Brain microvascular endothelial cell (primary cell): ENCODE measurements around the gene ZNF408.

Experiments used
- DNase-seq: peaks from one replicate; pipeline ENCODE4 v3.0.0-alpha.2; 2020
- H3K27ac ChIP-seq: fragments of 250-450 bp; sonication (Bioruptor Pico); 2 replicates; pipeline ENCODE4 v1.5.1; 2020; ENCODE audit warnings: mild to moderate bottlenecking, moderate library complexity
- H3K27me3 ChIP-seq: fragments of 250-450 bp; sonication (Bioruptor Pico); replicated peaks from 2 replicates; pipeline ENCODE4 v1.5.1; 2020; ENCODE audit warnings: mild to moderate bottlenecking
- H3K36me3 ChIP-seq: fragments of 250-450 bp; sonication (Bioruptor Pico); replicated peaks from 2 replicates; pipeline ENCODE4 v1.5.1; 2020; ENCODE audit warnings: mild to moderate bottlenecking
- H3K4me3 ChIP-seq: 2 replicates; pipeline ENCODE4 v1.5.1; 2011; ENCODE audit warnings: low read depth, mild to moderate bottlenecking, control low read depth, low read length, moderate library complexity
- in situ Hi-C: cut with HindIII; loops from 2 replicates; pipeline ENCODE4 v1.10.0; 2017; ENCODE audit warnings: low sequenced_read_pairs, low pct_ligation_motif_present
- TF ChIP-seq, protein P1 (sequence below): IDR thresholded peaks from 2 replicates; pipeline ENCODE4 v1.5.1; 2011; ENCODE audit warnings: low read depth, mild to moderate bottlenecking, moderate library complexity, low read length, control low read depth, inconsistent platforms; ENCODE audit errors: missing control alignments

ZNF408 gene

GRCh38 chr11:46680815-46681214 is 20.0 kb upstream of the ZNF408 start:
- DNase-seq = no peak
- in situ Hi-C loops = no loop called here
- no peak overlapping the region for H3K27ac ChIP-seq
- TF ChIP-seq, protein P1, sequence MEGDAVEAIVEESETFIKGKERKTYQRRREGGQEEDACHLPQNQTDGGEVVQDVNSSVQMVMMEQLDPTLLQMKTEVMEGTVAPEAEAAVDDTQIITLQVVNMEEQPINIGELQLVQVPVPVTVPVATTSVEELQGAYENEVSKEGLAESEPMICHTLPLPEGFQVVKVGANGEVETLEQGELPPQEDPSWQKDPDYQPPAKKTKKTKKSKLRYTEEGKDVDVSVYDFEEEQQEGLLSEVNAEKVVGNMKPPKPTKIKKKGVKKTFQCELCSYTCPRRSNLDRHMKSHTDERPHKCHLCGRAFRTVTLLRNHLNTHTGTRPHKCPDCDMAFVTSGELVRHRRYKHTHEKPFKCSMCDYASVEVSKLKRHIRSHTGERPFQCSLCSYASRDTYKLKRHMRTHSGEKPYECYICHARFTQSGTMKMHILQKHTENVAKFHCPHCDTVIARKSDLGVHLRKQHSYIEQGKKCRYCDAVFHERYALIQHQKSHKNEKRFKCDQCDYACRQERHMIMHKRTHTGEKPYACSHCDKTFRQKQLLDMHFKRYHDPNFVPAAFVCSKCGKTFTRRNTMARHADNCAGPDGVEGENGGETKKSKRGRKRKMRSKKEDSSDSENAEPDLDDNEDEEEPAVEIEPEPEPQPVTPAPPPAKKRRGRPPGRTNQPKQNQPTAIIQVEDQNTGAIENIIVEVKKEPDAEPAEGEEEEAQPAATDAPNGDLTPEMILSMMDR = no peak
- peaks cover 52% of the 10 kb centered on the region for H3K36me3 ChIP-seq
- H3K27me3 ChIP-seq = no peaks in the 10 kb centered on the region
- no peak overlapping the region for H3K4me3 ChIP-seq

GRCh38 chr11:46681814-46682213 is 19.0 kb upstream of the ZNF408 start:
- H3K27ac ChIP-seq = no peak overlapping the region
- peaks cover 55% of the 10 kb centered on the region for H3K36me3 ChIP-seq
- no peak for DNase-seq
- in situ Hi-C loops = no loop called here
- TF ChIP-seq, protein P1 = no peak
- no peaks in the 10 kb centered on the region for H3K27me3 ChIP-seq
- H3K4me3 ChIP-seq = no peak overlapping the region

GRCh38 chr11:46682773-46683752 is 17.8 kb upstream of the ZNF408 start:
- no peaks in the 10 kb centered on the region for H3K27me3 ChIP-seq
- no peak for DNase-seq
- in situ Hi-C loops = no loop called here
- TF ChIP-seq, protein P1 = no peak
- H3K36me3 ChIP-seq = peaks cover 58% of the 10 kb centered on the region
- no peak overlapping the region for H3K4me3 ChIP-seq
- no peak overlapping the region for H3K27ac ChIP-seq

GRCh38 chr11:46684367-46684766 is 16.5 kb upstream of the ZNF408 start:
- Histone ChIP-seq H3K36me3 (peaks cover 51% of the 10 kb centered on the region), H3K27ac (no peak overlapping the region), H3K4me3 (no peak overlapping the region), H3K27me3 (no peaks in the 10 kb centered on the region)
- TF ChIP-seq, protein P1 = no peak
- in situ Hi-C loops = no loop called here
- DNase-seq = no peak

DNA sequence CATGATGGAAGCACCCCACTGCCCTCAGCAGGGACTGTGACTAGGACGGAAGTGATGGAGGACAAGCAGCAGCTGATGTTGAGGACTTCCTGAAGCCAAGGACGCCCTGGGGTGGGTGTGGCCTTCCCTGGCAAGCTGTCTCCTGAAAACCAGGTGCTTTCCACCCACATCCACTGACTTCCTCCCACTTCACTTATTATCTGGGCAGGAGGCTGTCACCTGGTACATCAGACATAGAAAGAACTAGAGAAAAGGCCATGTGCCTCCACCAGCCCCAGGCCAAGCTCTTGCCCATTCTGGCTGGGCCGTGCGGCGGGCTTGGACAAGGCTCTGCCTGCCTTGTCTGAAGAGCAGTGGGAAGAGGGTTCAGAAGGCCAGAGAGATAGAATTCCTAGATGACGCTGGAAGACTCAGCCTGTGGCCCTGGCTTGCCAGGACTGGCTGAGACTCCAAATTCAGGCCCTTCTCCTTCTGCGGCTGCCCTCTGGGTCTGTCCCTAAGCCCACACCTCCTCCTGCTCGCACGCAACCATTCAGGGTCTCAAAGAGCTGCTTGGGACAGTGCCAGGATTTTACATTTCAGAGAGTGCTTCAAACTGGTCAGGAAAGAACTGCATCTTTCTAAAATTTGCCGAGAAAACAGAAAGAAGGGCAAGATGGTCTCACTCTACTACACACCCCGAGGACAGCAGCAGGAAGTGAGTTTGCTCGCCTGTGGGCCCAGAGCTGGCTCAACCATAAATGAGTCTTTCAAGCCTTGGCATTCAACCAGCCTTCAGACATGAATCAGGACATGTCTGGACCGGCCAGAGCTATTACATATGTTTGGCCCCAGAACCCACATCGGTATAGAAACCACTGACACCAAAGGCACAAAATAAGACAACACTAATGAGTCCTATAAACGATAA is 13.7 kb upstream of the ZNF408 start:
- H3K4me3 ChIP-seq = no peak overlapping the region
- peaks cover 34% of the 10 kb centered on the region for H3K36me3 ChIP-seq
- peak; percentile 37 for DNase-seq
- in situ Hi-C loops = no loop called here
- TF ChIP-seq, protein P1 = no peak
- no peaks in the 10 kb centered on the region for H3K27me3 ChIP-seq
- no peak overlapping the region for H3K27ac ChIP-seq
